Measurements from ENCODE around the gene TSPAN18. TPM values are rescaled to one million over a fixed set of nuclear protein-coding genes. Genes with fewer than 3 reads are reported as not detected.

The TSPAN18 gene
- total RNA-seq, 1 donor from 2014 or later, result 717 TPM

DNA sequence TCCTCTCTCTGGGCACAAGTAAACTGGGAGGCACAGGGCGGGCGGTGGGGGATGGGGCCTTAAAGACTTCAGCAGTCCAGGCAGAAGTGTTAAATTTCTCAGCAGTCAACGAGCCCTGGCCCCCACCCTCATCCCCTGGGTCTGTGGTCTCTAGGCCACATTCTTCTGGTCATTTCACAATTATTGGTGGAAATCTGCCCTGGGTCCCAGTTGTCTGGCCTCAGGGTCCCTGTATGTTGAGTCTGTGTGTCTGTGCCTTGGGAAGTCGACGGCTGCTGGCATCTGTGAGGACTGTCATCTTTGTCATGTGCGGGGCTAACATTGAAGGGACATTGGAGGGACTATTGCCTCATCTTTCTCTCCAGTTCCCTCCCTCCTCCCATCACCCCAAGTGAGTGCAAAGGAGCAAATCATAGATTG, 1.7 kb downstream of the TSPAN18 start:
- H3K27me3 Mint-ChIP-seq (ENCODE audit: unreplicated experiment), result peaks cover 18% of the 10 kb centered on the region
- H3K4me3 Mint-ChIP-seq (ENCODE audit: unreplicated experiment), result peak overlapping the region; percentile 95
- TF ChIP-seq, protein P1, sequence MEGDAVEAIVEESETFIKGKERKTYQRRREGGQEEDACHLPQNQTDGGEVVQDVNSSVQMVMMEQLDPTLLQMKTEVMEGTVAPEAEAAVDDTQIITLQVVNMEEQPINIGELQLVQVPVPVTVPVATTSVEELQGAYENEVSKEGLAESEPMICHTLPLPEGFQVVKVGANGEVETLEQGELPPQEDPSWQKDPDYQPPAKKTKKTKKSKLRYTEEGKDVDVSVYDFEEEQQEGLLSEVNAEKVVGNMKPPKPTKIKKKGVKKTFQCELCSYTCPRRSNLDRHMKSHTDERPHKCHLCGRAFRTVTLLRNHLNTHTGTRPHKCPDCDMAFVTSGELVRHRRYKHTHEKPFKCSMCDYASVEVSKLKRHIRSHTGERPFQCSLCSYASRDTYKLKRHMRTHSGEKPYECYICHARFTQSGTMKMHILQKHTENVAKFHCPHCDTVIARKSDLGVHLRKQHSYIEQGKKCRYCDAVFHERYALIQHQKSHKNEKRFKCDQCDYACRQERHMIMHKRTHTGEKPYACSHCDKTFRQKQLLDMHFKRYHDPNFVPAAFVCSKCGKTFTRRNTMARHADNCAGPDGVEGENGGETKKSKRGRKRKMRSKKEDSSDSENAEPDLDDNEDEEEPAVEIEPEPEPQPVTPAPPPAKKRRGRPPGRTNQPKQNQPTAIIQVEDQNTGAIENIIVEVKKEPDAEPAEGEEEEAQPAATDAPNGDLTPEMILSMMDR (IDR thresholded peaks at IDR 0.05; ENCODE audit: unreplicated experiment), result no peak
- H3K36me3 Mint-ChIP-seq (ENCODE audit: low read depth, unreplicated experiment), result peaks cover 40% of the 10 kb centered on the region
- peak overlapping the region; percentile 90 for H3K27ac Mint-ChIP-seq (ENCODE audit: unreplicated experiment)
- H3K4me1 Mint-ChIP-seq (ENCODE audit: unreplicated experiment), result peaks cover 76% of the 10 kb centered on the region
- DNase-seq (ENCODE audit: low spot score), result no peak
- no peaks in the 10 kb centered on the region for H3K9me3 Mint-ChIP-seq (ENCODE audit: unreplicated experiment)

DNA sequence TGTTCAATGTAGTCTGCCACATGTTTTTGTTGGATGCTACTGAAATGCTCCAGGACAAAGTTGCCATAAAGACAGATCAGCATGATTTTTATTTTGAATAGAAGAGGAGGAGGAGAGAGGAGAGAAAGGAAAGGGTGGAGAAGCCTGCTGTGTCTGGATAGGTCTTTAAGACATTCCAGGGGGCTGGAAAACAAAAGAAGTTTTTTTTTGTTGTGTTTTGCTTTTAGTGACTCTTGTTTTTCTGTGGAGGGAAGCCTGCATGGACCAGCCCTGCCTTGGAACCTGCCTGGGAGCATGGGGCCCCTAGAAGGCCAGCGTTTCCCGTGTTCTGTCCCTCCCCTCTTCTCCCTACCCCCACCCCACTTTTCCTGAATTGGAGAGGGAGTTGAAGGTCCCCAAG, 2.3 kb downstream of the TSPAN18 start:
- Mint-ChIP-seq H3K4me1 (ENCODE audit: unreplicated experiment) (peaks cover 78% of the 10 kb centered on the region), H3K9me3 (ENCODE audit: unreplicated experiment) (no peaks in the 10 kb centered on the region), H3K27ac (ENCODE audit: unreplicated experiment) (peak overlapping the region; percentile 90)

DNA sequence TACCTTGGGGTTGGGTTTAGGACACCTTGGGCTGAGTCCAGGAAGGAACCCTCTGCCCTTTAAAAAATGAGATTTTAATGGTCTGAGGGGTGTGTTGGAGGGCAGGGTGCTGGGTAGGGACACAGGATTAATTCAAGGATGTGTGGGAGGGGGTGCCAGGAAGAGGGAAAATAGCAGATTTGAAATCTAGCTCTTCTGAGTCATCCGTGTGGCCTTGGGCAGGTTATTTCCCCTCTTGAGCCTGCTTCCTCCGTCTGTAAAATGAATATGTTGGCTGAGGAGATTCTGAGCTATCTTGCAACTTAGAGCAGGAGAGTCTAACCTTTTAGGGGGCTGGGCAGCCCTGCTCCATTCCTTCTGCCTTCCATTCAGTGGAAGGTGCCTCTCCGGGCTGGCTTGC, 3.0 kb downstream of the TSPAN18 start:
- Mint-ChIP-seq H3K4me1 (ENCODE audit: unreplicated experiment) (peaks cover 83% of the 10 kb centered on the region), H3K36me3 (ENCODE audit: low read depth, unreplicated experiment) (peaks cover 49% of the 10 kb centered on the region), H3K9me3 (ENCODE audit: unreplicated experiment) (no peaks in the 10 kb centered on the region), H3K4me3 (ENCODE audit: unreplicated experiment) (peak overlapping the region; percentile 95), H3K27ac (ENCODE audit: unreplicated experiment) (peak overlapping the region; percentile 74), H3K27me3 (ENCODE audit: unreplicated experiment) (peaks cover 18% of the 10 kb centered on the region)
- no peak for DNase-seq (ENCODE audit: low spot score)
- TF ChIP-seq, protein P1 (IDR thresholded peaks at IDR 0.05; ENCODE audit: unreplicated experiment), result no peak

More for the DNA sequence above, 2.3 kb downstream of the TSPAN18 start:
- H3K4me3 Mint-ChIP-seq (ENCODE audit: unreplicated experiment), result peak overlapping the region; percentile 95
- no peak for DNase-seq (ENCODE audit: low spot score)
- H3K27me3 Mint-ChIP-seq (ENCODE audit: unreplicated experiment), result peaks cover 18% of the 10 kb centered on the region
- peaks cover 42% of the 10 kb centered on the region for H3K36me3 Mint-ChIP-seq (ENCODE audit: low read depth, unreplicated experiment)
- TF ChIP-seq, protein P1 (IDR thresholded peaks at IDR 0.05; ENCODE audit: unreplicated experiment), result no peak

DNA sequence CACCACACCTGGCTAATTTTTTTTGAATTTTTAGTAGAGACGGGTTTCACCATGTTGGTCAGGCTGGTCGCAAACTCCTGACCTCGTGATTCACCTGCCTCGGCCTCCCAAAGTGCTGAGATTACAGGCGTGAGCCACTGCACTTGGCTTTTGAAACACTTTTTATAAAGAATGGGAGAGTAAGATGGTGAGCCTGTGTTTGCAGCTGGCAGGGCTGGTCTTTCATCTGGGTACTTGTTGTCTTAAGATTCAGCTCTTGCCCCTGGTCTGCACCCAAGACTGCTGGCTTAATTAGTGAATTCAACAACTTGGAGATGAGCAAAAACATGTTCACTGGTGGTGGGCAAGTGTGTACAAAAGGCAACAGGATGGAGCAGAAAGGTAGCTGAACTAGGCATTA, 4.0 kb downstream of the TSPAN18 start:
- H3K4me3 Mint-ChIP-seq (ENCODE audit: unreplicated experiment), result peak overlapping the region; percentile 63

More for the DNA sequence above, 4.0 kb downstream of the TSPAN18 start:
- TF ChIP-seq, protein P1 (IDR thresholded peaks at IDR 0.05; ENCODE audit: unreplicated experiment), result no peak
- no peak for DNase-seq (ENCODE audit: low spot score)
- no peak overlapping the region for H3K27ac Mint-ChIP-seq (ENCODE audit: unreplicated experiment)
- H3K4me1 Mint-ChIP-seq (ENCODE audit: unreplicated experiment), result peaks cover 76% of the 10 kb centered on the region
- H3K36me3 Mint-ChIP-seq (ENCODE audit: low read depth, unreplicated experiment), result peaks cover 44% of the 10 kb centered on the region
- peaks cover 16% of the 10 kb centered on the region for H3K27me3 Mint-ChIP-seq (ENCODE audit: unreplicated experiment)
- H3K9me3 Mint-ChIP-seq (ENCODE audit: unreplicated experiment), result no peaks in the 10 kb centered on the region
